B cell (primary cell): Measurements from ENCODE around the gene ZCCHC2.

Experiments used
- CTCF ChIP-seq: fragments of 200-600 bp; IDR thresholded peaks from one replicate; pipeline ENCODE4 v1.8.0; 2022; ENCODE audit warnings: antibody characterized with exemption, mild to moderate bottlenecking
- EZH2 ChIP-seq: IDR thresholded peaks from 2 replicates; pipeline ENCODE4 v1.6.1; 2012; ENCODE audit warnings: borderline replicate concordance, low read depth, mild to moderate bottlenecking, moderate library complexity, low read length; ENCODE audit not compliant: insufficient read depth, poor library complexity, severe bottlenecking

GRCh38 chr18:62522178-62522503 is 684 bp upstream of the ZCCHC2 start:
- TF ChIP-seq EZH2 (no peak), CTCF (no peak)
